ENCODE measurements around the gene NEAT1.
"Not testable (repeated sequence)": the region's sequence is repeated elsewhere in the genome, so short reads cannot be mapped to it uniquely, and the experiment has no call there.

NEAT1 gene

DNA sequence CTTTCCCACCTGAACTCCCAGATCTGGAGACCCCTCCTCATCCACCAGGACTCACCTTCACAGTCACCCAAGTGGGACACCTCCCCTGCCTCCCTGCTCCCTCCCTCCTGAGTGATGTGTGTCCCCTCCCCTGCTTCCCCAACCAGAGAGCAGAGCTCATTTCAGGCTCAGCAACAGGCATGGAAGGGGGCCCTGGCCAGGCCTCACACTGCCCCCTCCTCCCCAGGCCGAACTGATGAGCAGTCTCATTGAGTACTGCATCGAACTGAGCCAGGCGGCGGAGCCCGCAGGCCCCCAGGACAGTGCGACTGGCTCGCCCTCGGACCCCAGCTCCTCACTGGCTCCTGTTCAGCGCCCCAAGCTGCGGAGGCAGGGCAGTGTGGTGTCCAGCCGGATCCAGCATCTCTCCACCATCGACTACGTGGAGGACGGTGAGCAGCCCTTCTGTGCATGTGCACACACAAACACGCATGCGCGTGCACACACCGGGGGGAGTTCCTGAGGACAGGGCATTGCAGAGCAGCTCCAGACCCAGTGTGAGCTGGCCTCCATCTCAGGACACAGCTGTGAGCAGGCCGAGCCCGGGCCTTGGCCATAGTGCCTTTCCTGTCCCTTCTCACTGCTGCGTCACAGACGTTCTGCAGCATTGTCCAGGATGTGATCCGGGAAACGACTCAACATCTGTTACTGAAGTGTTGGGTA lies 17.8 kb upstream of the NEAT1 start:
- in situ Hi-C loops (cut with HindIII; ENCODE audit: low sequenced_read_pairs) = no loop called here

GRCh38 chr11:65410936-65411680 lies 11.5 kb upstream of the NEAT1 start:
- in situ Hi-C loops (cut with HindIII; ENCODE audit: low sequenced_read_pairs) = no loop called here

DNA sequence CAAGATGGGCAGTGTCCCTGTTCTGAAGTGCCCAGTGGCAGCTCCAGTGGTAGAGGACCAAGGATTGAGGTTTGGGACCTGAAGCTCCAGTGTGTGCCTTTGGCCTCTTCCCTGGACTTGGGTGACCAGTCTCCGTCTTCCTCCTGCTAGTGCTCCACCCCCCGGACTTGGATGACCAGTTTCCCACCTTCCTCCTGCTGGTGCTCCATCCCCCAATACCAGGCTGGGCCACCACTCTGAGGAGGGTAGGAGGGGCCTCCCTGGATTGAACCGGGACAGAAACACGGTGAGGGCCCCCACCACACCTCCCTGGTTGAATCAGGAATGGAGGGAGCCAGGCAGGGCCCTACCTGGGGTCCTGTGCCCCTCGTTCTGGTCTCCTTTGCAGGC lies 10.9 kb upstream of the NEAT1 start:
- in situ Hi-C loops (cut with HindIII; ENCODE audit: low sequenced_read_pairs) = no loop called here

DNA sequence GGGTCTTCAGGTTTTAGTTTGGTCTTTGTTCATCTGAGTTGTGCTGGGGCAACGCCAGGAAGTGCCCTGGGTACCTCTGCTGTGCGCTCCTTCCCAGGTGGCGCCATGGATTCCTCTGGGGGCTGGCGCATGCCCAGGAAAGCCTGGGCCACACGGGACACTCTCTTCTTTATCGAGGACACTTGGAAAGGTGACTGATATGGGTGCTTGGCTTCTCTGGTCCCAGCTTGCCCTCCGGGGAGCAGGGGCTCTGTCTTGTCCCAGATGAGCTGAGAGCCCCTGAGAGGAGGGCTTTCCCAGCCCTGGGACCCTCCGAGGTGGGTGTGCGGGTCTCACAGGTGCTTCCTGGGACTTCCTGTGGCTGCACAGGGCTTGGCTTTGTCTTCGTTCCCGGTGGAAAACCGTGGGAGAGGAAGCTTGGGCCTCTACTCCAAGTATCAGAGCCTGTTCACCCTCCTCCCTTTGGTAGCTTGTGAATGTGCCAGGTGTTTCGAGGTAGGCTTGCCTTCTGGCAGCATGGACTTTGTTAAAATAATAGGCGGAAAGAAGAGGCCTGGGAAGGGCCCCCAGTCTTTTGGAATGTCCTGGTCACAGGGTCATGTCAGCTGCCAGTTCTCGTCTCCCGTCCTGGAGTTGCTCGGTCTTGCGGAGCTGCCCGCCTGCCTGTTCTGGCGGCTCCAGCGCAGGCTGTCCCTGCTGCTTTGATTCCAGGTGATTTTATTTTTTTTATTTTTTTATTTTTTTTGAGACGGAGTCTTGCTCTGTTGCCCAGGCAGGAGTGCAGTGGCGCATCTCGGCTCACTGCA lies 10.1 kb upstream of the NEAT1 start:
- in situ Hi-C loops (cut with HindIII; ENCODE audit: low sequenced_read_pairs) = no loop called here

- in situ Hi-C loops (cut with HindIII; ENCODE audit: low sequenced_read_pairs) = not testable (repeated sequence)
These were observed 9.4 kb upstream of the NEAT1 start for GRCh38 chr11:65413077-65413664.

DNA sequence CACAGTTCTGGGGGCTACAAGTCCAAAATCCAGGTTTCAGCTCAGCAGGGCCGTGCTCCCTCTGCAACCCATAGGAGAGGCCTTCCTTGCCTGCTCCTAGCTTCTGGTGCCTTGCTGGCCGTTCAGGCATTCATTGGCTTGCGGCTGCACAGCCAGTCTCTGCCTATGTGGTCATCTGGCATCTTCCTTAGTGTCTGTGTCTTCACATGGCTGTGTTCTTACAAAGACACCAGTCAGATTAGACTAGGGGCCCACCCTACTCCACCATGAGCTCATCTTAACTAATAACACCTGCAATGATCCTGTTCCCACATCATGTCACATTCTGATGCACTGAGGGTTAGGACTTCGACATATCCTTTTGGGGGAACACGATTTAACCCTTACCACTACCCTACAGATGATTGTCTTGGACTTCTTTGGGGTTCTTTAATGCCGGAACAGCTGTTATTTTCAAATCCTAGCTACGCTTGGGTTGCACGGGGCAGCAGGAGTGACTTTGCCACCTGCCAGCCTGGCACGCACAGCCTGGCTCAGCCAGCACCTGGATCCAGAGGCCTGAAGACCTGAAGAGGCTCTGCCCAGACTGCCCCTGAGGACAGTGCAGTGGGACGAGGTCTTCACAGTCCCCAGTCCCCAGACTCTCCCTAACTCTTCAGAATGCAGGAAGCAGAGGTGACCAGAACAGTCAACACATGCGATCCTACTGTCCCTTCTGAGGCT lies 7.7 kb upstream of the NEAT1 start:
- in situ Hi-C loops (cut with HindIII; ENCODE audit: low sequenced_read_pairs) = no loop called here

GRCh38 chr11:65415499-65416340 lies 6.9 kb upstream of the NEAT1 start:
- in situ Hi-C loops (cut with HindIII; ENCODE audit: low sequenced_read_pairs) = no loop called here

DNA sequence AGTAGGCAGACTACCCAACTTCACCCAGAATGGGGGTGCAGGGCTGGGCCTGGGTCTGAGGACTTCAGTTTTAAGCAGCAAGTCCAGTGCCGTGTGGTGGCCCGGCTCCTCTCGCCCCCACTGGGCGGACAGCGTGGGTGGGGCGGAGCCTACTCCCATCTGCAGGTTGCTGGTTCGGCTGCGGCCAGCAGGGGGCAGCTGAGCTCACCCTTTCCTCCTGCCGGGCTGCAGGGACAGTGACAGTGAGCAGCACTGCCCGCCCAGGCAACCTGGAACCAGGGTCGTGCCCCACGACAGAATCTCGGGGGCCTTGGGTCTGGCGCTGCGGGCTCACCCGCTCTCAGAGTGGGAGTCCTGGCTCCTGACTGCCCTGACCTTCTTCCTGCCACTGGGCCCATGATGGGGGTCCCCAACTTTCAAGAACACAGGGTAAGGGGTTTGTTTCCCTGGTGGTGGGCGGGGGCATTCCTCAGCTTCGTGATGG lies 6.2 kb upstream of the NEAT1 start:
- in situ Hi-C loops (cut with HindIII; ENCODE audit: low sequenced_read_pairs) = no loop called here

DNA sequence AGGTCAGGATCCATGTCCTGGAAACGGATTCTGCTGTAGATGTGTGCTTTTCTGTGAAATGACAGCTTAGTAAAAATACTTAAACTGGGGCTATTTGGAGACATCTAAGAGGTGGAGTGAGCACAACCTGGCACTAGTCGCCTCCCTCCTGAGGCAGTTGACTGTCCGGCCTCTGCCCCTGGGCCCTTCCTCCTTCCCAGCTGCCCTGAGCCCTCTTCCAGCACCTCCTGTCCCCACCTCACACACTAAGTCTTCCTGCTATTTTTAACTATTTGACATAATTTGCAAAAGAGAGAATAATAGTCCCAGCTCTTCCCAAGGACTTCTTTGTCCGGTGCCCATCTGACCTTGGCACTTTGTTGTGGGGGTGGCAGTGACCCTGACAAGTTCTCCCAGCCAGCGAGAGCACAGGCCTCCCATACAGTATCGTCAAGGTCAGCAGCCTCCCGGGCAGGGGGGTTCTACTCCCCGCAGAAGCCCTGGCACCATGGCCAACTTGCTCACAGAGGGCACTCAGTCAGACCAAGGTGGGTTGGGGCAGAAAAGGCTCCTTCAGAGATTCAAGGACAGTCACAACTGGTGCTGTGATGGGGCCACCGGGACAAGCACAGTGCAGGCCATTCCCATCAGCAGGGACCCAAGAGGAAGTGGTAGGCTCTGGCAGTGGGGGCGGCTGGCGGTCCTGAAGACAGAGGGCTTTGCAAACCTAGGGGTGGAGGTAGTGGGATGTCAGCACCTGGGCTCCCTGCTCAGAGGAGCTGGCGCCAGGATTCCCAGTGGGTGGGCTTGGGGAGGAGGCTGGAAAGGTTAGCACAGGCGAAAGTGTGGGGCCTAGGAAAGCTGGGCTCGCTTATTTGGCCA lies 5.5 kb upstream of the NEAT1 start:
- in situ Hi-C loops (cut with HindIII; ENCODE audit: low sequenced_read_pairs) = no loop called here

DNA sequence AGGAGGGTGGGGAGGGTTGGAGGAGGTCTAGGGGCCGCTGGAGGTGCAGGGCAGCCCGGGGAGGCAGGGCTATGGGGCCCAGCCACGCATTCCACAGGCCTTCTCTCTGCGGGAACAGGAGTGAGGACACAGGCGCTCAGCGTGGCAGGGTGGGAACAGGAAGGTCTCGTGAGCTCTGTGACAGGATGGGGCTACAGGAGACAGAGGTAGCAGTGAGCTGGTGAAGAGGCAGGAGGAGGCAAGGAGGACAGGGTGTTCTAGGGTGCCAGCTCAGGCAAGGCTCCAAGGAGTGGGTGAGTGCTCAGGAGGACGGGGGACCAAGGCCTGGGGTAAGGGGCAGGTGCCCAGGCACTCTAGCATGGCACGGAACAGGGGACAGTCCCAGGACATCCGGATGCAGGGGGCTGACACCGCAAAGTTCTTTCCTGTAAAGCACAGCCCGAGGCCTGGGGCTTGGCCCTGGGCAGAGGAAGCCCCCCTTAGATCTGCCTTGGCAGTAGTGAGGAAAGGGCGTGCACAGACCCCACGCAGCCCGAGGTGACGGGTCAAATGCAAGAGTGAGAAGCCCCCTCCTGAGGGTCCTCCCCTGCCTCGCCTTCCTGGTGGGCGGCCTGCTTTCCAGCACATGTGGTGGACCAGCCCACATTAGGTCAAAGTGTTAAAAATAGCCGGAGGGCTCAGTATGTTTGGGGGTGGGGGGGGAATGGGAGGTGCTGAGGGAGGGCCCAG lies 4.7 kb upstream of the NEAT1 start:
- in situ Hi-C loops (cut with HindIII; ENCODE audit: low sequenced_read_pairs) = no loop called here

DNA sequence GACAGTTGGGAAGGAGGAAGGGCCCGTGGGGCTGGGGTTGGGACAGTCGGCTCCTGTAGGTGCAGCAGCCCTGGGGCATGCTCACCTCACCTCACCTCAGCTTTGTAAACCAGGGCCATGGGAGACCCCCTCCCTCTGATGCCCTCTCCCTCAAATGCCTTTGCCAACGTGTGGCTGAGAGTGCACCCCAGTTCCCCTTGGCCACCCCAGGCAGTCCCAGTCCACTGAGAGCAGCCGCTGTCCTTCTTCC lies 4.2 kb upstream of the NEAT1 start:
- in situ Hi-C loops (cut with HindIII; ENCODE audit: low sequenced_read_pairs) = no loop called here

DNA sequence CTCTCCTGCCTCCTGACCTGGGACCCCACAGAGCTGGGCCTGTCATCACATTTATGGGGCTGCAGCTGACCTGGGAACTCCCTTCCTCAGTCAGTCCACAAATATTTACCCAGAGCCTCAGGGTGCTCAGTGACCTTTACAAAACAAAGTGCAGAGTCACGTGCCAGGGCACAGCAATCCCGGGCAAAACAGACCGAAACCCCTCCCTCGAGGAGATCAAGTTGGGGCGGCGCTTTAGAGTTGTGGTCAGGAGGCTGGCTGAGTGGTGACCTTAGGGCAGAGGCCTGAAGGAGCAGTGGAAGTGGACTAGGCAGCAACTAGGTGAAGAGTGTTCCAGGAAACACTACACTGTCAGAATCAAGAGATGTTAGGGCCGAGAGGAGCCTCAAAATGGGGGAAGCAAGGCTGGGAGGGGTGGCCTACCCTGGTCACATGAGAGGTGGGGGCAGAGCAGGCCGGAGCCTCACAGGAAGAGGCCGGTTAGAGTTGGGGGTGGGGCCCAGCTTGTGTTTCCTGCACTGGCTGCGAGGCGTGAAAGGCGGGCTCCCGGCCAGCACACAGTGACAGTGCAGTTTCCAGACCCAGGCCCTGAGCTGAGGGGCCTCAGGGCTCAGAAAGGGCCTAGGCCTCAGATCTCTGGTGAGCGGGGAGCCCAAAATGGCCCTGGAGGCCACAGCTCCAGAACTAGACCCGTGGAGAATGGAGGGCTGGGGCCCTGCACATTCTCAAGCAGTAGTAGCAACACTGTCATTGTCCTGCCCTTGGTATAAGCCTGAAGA lies 3.7 kb upstream of the NEAT1 start:
- in situ Hi-C loops (cut with HindIII; ENCODE audit: low sequenced_read_pairs) = no loop called here

GRCh38 chr11:65419460-65419771 lies 3.2 kb upstream of the NEAT1 start:
- in situ Hi-C loops (cut with HindIII; ENCODE audit: low sequenced_read_pairs) = no loop called here

GRCh38 chr11:65419772-65420481 lies 2.7 kb upstream of the NEAT1 start:
- in situ Hi-C loops (cut with HindIII; ENCODE audit: low sequenced_read_pairs) = loop anchor here (5.0 kb wide), 1 partner anchor 77 kb away; the partner anchor contains the start of gene MALAT1

GRCh38 chr11:65420506-65420905 lies 2.1 kb upstream of the NEAT1 start:
- in situ Hi-C loops (cut with HindIII; ENCODE audit: low sequenced_read_pairs) = loop anchor here (5.0 kb wide), 1 partner anchor 77 kb away; the partner anchor contains the start of gene MALAT1

DNA sequence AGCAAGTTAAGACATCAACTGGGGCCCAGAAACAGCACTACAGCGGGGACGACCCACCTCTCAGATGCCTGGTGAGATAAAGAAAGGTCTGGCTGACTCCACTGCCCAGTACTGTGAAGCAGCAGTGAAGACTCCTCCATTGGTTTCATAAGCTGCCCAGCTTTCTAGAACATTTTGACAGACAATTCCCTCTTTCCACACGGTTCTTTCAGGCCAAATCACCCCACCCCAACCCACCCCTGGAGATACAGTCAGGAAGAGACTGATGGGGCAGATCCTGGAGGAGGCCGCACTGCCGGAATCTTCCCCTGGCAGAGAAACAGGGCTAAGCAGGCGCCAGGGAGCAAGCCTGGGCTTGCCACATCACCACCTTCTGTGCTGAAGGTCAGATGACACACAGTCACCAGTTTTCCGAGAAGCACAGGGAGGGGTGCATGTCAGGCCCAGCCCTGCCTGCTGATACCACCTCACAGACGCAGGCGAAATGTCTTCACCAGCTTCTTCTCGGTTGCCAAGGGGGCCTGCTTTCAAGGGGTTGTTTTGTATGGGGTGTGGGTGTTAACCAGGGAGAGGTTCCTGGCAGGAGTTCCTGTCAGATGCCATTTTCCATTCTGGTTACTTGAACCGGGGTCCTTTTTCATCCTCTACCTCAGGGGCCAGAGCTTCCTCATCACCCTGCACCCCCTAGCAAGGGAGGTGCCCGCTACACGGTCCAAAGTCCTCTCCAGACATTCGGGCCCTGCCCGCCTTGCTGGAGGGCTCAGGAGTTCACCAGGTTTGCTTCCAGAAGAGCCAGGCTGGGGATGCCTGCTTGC lies 1.4 kb upstream of the NEAT1 start:
- in situ Hi-C loops (cut with HindIII; ENCODE audit: low sequenced_read_pairs) = loop anchor here (5.0 kb wide), 1 partner anchor 76 kb away; the partner anchor contains the start of gene MALAT1
